CD14-positive monocyte (primary cell): Measurements from ENCODE around the gene EYA4. TPM values are rescaled to one million over a fixed set of nuclear protein-coding genes. Genes with fewer than 3 reads are reported as not detected.

Source experiments
- DNase-seq, 3 donors: peaks; one replicate each; pipeline ENCODE4 v3.0.0-alpha.2; 2011 to 2022
- H2AFZ ChIP-seq: 2 replicates; pipeline ENCODE4 v1.6.0; 2012; ENCODE audit warnings: mild to moderate bottlenecking, low read depth, low read length, inconsistent platforms; ENCODE audit not compliant: insufficient read depth, poor library complexity, severe bottlenecking
- H3K27ac ChIP-seq, 2 donors: 1 replicate in 1 of 2; 2 replicates in 1 of 2; pipeline ENCODE4 v1.5.1; 2012 to 2013; ENCODE audit warnings: low read length in 2 of 2, control low read depth in 1 of 2, inconsistent platforms in 1 of 2, low read depth in 1 of 2, mild to moderate bottlenecking in 1 of 2
- H3K27me3 ChIP-seq, 2 donors: one replicate each; pipeline versions ENCODE4 v1.6.0 to v1.6.1; 2011 to 2013; ENCODE audit warnings: low read length in 2 of 2; ENCODE audit not compliant: control insufficient read depth in 2 of 2, insufficient read depth in 2 of 2
- H3K36me3 ChIP-seq, 2 donors: replicated peaks in 1 of 2; 1 replicate in 1 of 2; 2 replicates in 1 of 2; pipeline versions ENCODE4 v1.5.1 to v1.6.1; 2012 to 2013; ENCODE audit warnings: low read length in 2 of 2, control low read depth in 1 of 2, inconsistent platforms in 1 of 2, mild to moderate bottlenecking in 1 of 2; ENCODE audit not compliant: insufficient read depth in 2 of 2, control insufficient read depth in 1 of 2
- H3K4me1 ChIP-seq, 2 donors: 1 replicate in 1 of 2; 2 replicates in 1 of 2; pipeline versions ENCODE4 v1.5.1 to v1.6.1; 2012 to 2013; ENCODE audit warnings: low read length in 2 of 2, control low read depth in 1 of 2, inconsistent platforms in 1 of 2, mild to moderate bottlenecking in 1 of 2, moderate library complexity in 1 of 2; ENCODE audit not compliant: insufficient read depth in 2 of 2, control insufficient read depth in 1 of 2
- H3K4me2 ChIP-seq: replicated peaks from 2 replicates; pipeline ENCODE3; 2012; ENCODE audit warnings: low read length, moderate library complexity, mild to moderate bottlenecking; ENCODE audit not compliant: poor library complexity, severe bottlenecking; ENCODE audit errors: extremely low read depth
- H3K4me3 ChIP-seq, 3 experiments: fragments of 200-600 bp in 1 of 3; sonication (generic) in 1 of 3; replicated peaks in 1 of 3; 1 replicate in 2 of 3; 2 replicates in 1 of 3; pipeline ENCODE4 v1.5.1; 2011 to 2013; ENCODE audit warnings: low read length in 3 of 3, mild to moderate bottlenecking in 3 of 3, control low read depth in 2 of 3, low read depth in 2 of 3, inconsistent platforms in 1 of 3, moderate library complexity in 1 of 3
- H3K79me2 ChIP-seq: 2 replicates; pipeline ENCODE4 v1.6.0; 2012; ENCODE audit warnings: mild to moderate bottlenecking, control low read depth, inconsistent platforms, low read length, moderate library complexity; ENCODE audit not compliant: insufficient read depth
- H3K9ac ChIP-seq: 2 replicates; pipeline ENCODE4 v1.6.0; 2017; ENCODE audit warnings: low read length, mild to moderate bottlenecking; ENCODE audit not compliant: insufficient read depth, poor library complexity, severe bottlenecking
- H3K9me3 ChIP-seq, 2 donors: replicated peaks in 1 of 2; 1 replicate in 1 of 2; 2 replicates in 1 of 2; pipeline versions ENCODE4 v1.5.1 to v1.6.1; 2012 to 2013; ENCODE audit warnings: low read length in 2 of 2, control low read depth in 1 of 2; ENCODE audit not compliant: control insufficient read depth in 1 of 2, insufficient read depth in 1 of 2
- H4K20me1 ChIP-seq: 2 replicates; pipeline ENCODE4 v1.6.0; 2012; ENCODE audit warnings: mild to moderate bottlenecking, low read length, control low read depth, moderate library complexity; ENCODE audit not compliant: insufficient read depth
- H3K27ac Mint-ChIP-seq, 7 donors: one replicate each; pipeline ENCODE4 v1.8.0; 2020; ENCODE audit warnings: mild to moderate bottlenecking in 7 of 7, mixed read lengths in 7 of 7, moderate library complexity in 6 of 7, inconsistent platforms in 2 of 7
- H3K27me3 Mint-ChIP-seq, 3 donors: one replicate each; pipeline ENCODE4 v1.8.0; 2021 to 2022; ENCODE audit warnings: low read depth in 3 of 3, mild to moderate bottlenecking in 3 of 3, mixed read lengths in 3 of 3, moderate library complexity in 3 of 3, inconsistent platforms in 1 of 3
- H3K36me3 Mint-ChIP-seq, 2 donors: one replicate each; pipeline ENCODE4 v1.8.0; 2020; ENCODE audit warnings: mixed read lengths in 2 of 2, inconsistent platforms in 1 of 2, mild to moderate bottlenecking in 1 of 2
- H3K4me1 Mint-ChIP-seq: one replicate; pipeline ENCODE4 v1.8.0; 2020; ENCODE audit warnings: mild to moderate bottlenecking, mixed read lengths
- H3K4me3 Mint-ChIP-seq, 2 donors: one replicate each; pipeline ENCODE4 v1.8.0; 2020; ENCODE audit warnings: mild to moderate bottlenecking in 2 of 2, mixed read lengths in 2 of 2, moderate library complexity in 1 of 2
- H3K9me3 Mint-ChIP-seq, 7 donors: one replicate each; pipeline ENCODE4 v1.8.0; 2020 to 2022; ENCODE audit warnings: mixed read lengths in 7 of 7, mild to moderate bottlenecking in 6 of 7, moderate library complexity in 6 of 7, inconsistent platforms in 2 of 7
- WGBS: methylation state at CpG from one replicate; pipeline ENCODE4 v1.1.5; 2013; ENCODE audit warnings: missing lambda C conversion rate; ENCODE audit not compliant: insufficient coverage; 5-methylcytosine and 5-hydroxymethylcytosine counted together
- intact Hi-C, 2 donors: fragments of 100-400 bp; cut with micrococcal nuclease; formaldehyde crosslinking; loops; one replicate each; pipeline versions ENCODE4 v1.15.0 to v1.15.1; 2023
- polyA plus RNA-seq, 3 donors: library from polyadenylated mRNA; depleted of rRNA in 1 of 3; unstranded in 2 of 3; stranded (reverse) in 1 of 3; fragments of 300-500 nt in 2 of 3; fragments of >200 nt in 1 of 3; fragmentation: Illumina TruSeq in 2 of 3; gene quantifications; 1 replicate in 2 of 3; 2 replicates in 1 of 3; pipeline ENCODE4 v1.2.3, GENCODE V29; 2012 to 2021
- TF ChIP-seq, protein P1 (sequence below): fragments of 200-600 bp; IDR thresholded peaks from one replicate; pipeline ENCODE4 v1.8.0; 2022; ENCODE audit warnings: antibody characterized with exemption, mild to moderate bottlenecking

The EYA4 gene
- polyA plus RNA-seq, 3 donors: not detected

DNA sequence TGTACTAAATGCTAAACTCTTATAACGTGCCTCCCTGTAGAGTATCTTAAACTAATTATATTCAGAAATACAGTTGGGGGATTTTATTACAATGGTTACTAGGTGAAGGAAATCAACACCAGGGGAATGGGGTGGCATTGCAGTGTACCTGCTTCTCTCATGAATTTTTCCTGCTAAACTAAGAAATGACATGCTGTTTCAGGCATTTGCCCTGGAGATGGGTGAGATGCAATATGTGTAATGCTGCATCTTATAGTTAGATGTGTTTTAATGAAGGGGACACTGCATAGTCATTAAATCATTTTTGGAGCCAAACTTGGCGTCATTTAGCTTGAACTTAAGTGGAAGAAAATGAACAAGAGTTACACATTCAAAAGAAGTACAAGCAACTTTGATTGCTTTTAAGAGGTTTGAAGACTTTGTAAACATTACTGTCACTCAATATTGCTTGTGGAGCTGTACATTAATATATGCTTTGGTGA is 4.3 kb downstream of the EYA4 start:
- Mint-ChIP-seq H3K27me3 (peaks cover 35 to 55% (median 44%) of the 10 kb centered on the region in 3 donors), H3K36me3 (no peaks in the 10 kb centered on the region), H3K27ac (no peak overlapping the region), H3K9me3 (peaks cover 0 to 13% (median 7%) of the 10 kb centered on the region in 7 donors), H3K4me3 (no peak overlapping the region), H3K4me1 (no peaks in the 10 kb centered on the region)
- Histone ChIP-seq H3K9me3 (peaks cover 0 to 15% of the 10 kb centered on the region in 2 donors), H3K4me3 (no peak overlapping the region), H3K27ac (no peak overlapping the region), H3K4me1 (no peaks in the 10 kb centered on the region), H3K36me3 (no peaks in the 10 kb centered on the region), H3K27me3 (peaks cover 36 to 53% of the 10 kb centered on the region in 2 donors), H3K79me2 (no peaks in the 10 kb centered on the region), H4K20me1 (no peaks in the 10 kb centered on the region), H3K4me2 (no peak overlapping the region), H2AFZ (no peak overlapping the region), H3K9ac (no peak overlapping the region)
- TF ChIP-seq, protein P1, sequence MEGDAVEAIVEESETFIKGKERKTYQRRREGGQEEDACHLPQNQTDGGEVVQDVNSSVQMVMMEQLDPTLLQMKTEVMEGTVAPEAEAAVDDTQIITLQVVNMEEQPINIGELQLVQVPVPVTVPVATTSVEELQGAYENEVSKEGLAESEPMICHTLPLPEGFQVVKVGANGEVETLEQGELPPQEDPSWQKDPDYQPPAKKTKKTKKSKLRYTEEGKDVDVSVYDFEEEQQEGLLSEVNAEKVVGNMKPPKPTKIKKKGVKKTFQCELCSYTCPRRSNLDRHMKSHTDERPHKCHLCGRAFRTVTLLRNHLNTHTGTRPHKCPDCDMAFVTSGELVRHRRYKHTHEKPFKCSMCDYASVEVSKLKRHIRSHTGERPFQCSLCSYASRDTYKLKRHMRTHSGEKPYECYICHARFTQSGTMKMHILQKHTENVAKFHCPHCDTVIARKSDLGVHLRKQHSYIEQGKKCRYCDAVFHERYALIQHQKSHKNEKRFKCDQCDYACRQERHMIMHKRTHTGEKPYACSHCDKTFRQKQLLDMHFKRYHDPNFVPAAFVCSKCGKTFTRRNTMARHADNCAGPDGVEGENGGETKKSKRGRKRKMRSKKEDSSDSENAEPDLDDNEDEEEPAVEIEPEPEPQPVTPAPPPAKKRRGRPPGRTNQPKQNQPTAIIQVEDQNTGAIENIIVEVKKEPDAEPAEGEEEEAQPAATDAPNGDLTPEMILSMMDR: no peak
- no CpG with 5 or more reads among the region's 2 CpGs for WGBS
- no peak for DNase-seq
- intact Hi-C loops: no loop called here

DNA sequence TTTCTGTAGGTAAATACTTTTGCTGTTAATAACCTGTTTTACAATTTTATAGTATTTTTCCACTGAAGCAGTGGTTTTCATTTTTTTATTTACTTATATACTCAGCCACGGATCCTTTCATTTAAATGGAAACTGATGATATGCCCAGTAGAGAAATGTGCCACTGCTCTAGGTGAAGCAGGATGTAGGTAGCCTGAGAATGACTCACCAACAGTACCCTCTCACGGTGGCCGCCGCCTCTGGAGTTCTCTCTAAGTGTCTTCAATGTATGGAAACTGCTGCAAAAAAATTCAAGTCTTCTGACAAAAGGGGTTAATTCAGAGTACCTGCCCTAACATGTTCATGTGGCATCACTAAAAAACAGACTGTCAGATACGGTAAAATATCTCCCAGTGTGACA is 6.4 kb downstream of the EYA4 start:
- no peak for DNase-seq
- H3K79me2 ChIP-seq: no peaks in the 10 kb centered on the region
- no peak overlapping the region for H3K27ac ChIP-seq
- peaks cover 19 to 37% (median 27%) of the 10 kb centered on the region in 3 donors for H3K27me3 Mint-ChIP-seq
- no peaks in the 10 kb centered on the region for H3K4me1 Mint-ChIP-seq
- H3K9me3 Mint-ChIP-seq: peaks cover 0 to 7% (median 0%) of the 10 kb centered on the region in 7 donors
- H4K20me1 ChIP-seq: no peaks in the 10 kb centered on the region
- 73% methylated on average over 2 of the region's 5 CpGs for WGBS
- TF ChIP-seq, protein P1: no peak
- H3K4me3 ChIP-seq: no peak overlapping the region
- no peak overlapping the region for H3K27ac Mint-ChIP-seq
- H3K9me3 ChIP-seq: peaks cover 0 to 8% of the 10 kb centered on the region in 2 donors
- H2AFZ ChIP-seq: no peak overlapping the region
- no peak overlapping the region for H3K9ac ChIP-seq
- no peaks in the 10 kb centered on the region for H3K36me3 Mint-ChIP-seq
- H3K4me1 ChIP-seq: no peaks in the 10 kb centered on the region
- H3K27me3 ChIP-seq: peaks cover 25 to 34% of the 10 kb centered on the region in 2 donors
- no peak overlapping the region for H3K4me3 Mint-ChIP-seq
- H3K36me3 ChIP-seq: no peaks in the 10 kb centered on the region
- intact Hi-C loops: no loop called here
- H3K4me2 ChIP-seq: no peak overlapping the region
